ENCODE results near the gene TBX6.

TBX6 gene

GRCh38 chr16:30095166-30096078, 3.7 kb upstream of the TBX6 start:
- H3K36me3 Mint-ChIP-seq (ENCODE audit: low read depth), result peaks cover 19% of the 10 kb centered on the region
- H3K4me3 Mint-ChIP-seq, result peak overlapping the region; percentile 84 to 91 (median 85)
- peaks cover 41% of the 10 kb centered on the region for H3K4me1 Mint-ChIP-seq
- H3K27ac Mint-ChIP-seq, result peak overlapping the region in 2 of 3 experiments; percentile 73 to 89
- H3K27me3 Mint-ChIP-seq (ENCODE audit: low read depth), result no peaks in the 10 kb centered on the region
- TF ChIP-seq CTCF (IDR thresholded peaks at IDR 0.05; ENCODE audit: unreplicated experiment in 3 of 3), result no peak
- peaks cover 14% of the 10 kb centered on the region for H3K9me3 Mint-ChIP-seq

GRCh38 chr16:30094541-30095165, 2.9 kb upstream of the TBX6 start:
- no peak for TF ChIP-seq CTCF (IDR thresholded peaks at IDR 0.05; ENCODE audit: unreplicated experiment in 3 of 3)
- Mint-ChIP-seq H3K9me3 (peaks cover 14% of the 10 kb centered on the region), H3K4me1 (peaks cover 46% of the 10 kb centered on the region), H3K36me3 (ENCODE audit: low read depth) (peaks cover 19% of the 10 kb centered on the region), H3K27me3 (ENCODE audit: low read depth) (no peaks in the 10 kb centered on the region), H3K27ac (peak overlapping the region; percentile 72 to 89 (median 73)), H3K4me3 (peak overlapping the region; percentile 84 to 91 (median 85))

DNA sequence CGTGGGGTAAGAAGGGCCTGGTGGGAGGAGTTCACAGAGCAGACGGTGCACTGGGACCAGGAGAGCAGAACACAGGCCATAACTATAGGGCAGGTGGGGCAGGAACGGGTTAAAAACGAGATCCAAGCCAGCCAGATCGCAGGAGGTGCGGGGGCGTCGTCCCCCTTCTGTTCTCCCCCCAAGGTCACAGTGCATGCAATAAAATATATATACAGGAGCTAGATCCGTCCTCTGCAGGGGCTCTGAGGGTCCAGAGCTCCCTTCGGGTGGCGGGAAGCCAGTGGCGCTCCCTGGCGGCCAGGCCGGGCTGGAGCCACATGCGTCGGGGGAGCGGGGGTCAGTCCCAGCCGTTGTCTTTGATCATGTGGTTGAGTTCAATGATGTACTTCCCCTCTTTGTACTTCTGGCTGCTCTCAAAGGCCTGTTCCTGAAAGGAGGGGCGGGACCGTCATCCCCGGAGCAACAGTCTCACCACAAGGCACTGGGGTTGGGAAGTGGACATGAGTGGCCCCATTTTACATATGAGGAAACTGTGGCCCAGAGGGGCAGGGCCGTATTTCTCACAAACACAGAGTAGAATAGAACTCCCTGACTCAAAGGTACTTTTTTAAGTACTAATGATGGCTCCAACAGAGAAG, 768 bp upstream of the TBX6 start:
- H3K9me3 Mint-ChIP-seq, result peaks cover 2% of the 10 kb centered on the region
- peaks cover 44% of the 10 kb centered on the region for H3K4me1 Mint-ChIP-seq
- H3K4me3 Mint-ChIP-seq, result peak overlapping the region; percentile 87 to 91 (median 91)
- TF ChIP-seq CTCF (IDR thresholded peaks at IDR 0.05; ENCODE audit: unreplicated experiment in 3 of 3), result peak; percentile 38 to 55 (median 49)
- no peaks in the 10 kb centered on the region for H3K27me3 Mint-ChIP-seq (ENCODE audit: low read depth)
- peak overlapping the region; percentile 82 to 95 (median 83) for H3K27ac Mint-ChIP-seq
- peaks cover 11% of the 10 kb centered on the region for H3K36me3 Mint-ChIP-seq (ENCODE audit: low read depth)

- no peak for TF ChIP-seq CTCF (IDR thresholded peaks at IDR 0.05; ENCODE audit: unreplicated experiment in 3 of 3)
- peaks cover 14% of the 10 kb centered on the region for H3K36me3 Mint-ChIP-seq (ENCODE audit: low read depth)
- peaks cover 38% of the 10 kb centered on the region for H3K4me1 Mint-ChIP-seq
- H3K27me3 Mint-ChIP-seq (ENCODE audit: low read depth), result no peaks in the 10 kb centered on the region
- H3K9me3 Mint-ChIP-seq, result no peaks in the 10 kb centered on the region
- H3K27ac Mint-ChIP-seq, result peak overlapping the region in 2 of 3 experiments; percentile 44 to 73
- peak overlapping the region; percentile 56 to 77 (median 64) for H3K4me3 Mint-ChIP-seq
These were observed 953 bp downstream of the TBX6 start for GRCh38 chr16:30090610-30091331.

DNA sequence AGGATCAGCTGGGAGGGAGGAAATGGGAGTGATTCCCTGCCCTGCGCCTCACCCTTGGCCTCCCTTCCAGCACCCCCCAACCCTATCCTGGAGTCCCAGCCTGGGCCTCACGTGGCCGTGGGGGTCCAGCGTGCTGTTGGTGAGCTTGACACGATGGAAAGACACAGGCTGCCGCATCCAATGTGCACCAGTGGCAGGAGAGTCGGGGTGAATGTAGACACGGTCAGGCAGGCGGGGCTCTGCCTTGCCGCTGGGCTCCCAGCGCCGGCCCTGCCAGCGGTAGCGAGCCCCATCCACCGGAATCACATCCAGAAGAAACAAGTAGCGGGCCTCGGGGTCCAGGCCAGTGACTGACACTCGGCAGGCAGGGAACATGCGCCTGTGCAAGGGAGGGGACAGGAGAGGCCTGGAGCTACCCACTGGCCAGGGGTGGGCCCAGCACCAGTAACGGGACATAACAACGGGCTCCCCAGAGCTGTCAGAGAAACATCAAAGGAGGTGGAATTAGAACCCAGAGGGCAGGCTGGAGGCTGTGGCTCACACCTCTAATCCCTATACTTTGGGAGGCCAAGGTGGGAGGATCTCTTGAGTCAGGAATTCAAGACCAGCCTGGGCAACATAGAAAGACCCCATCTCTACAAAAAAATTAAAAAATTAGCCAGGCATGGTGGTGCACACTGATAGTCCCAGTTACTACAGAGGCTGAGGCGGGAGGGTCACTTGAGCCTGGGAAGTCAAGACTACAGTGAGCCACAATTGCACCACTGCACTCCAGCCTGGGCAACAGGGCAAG, 2.7 kb downstream of the TBX6 start:
- Mint-ChIP-seq H3K9me3 (no peaks in the 10 kb centered on the region), H3K27me3 (ENCODE audit: low read depth) (no peaks in the 10 kb centered on the region), H3K4me1 (peaks cover 29% of the 10 kb centered on the region), H3K4me3 (peak overlapping the region in 2 of 3 experiments; percentile 35 to 77), H3K36me3 (ENCODE audit: low read depth) (peaks cover 17% of the 10 kb centered on the region), H3K27ac (peak overlapping the region in 1 of 3 experiments; percentile 32)
- TF ChIP-seq CTCF (IDR thresholded peaks at IDR 0.05; ENCODE audit: unreplicated experiment in 3 of 3), result no peak
